Anterior cingulate cortex (tissue), 58 donors: Measurements from ENCODE around the gene GHR.
A peak's percentile ranks its signal among the peaks of the same experiment; 100 is the strongest.
"Not testable (repeated sequence)": the region's sequence is repeated elsewhere in the genome, so short reads cannot be mapped to it uniquely, and the experiment has no call there.

Experiments
- DNase-seq, 58 donors: peaks; one replicate each; lab custom pipeline; 2025; lab: John Stamatoyannopoulos, UW

Gene GHR

GRCh38 chr5:42636946-42637345 is 213.7 kb downstream of the GHR start:
- DNase-seq = no peak

GRCh38 chr5:42638972-42639371 is 215.7 kb downstream of the GHR start:
- DNase-seq = no peak

GRCh38 chr5:42640835-42641234 is 217.6 kb downstream of the GHR start:
- no peak for DNase-seq

DNA sequence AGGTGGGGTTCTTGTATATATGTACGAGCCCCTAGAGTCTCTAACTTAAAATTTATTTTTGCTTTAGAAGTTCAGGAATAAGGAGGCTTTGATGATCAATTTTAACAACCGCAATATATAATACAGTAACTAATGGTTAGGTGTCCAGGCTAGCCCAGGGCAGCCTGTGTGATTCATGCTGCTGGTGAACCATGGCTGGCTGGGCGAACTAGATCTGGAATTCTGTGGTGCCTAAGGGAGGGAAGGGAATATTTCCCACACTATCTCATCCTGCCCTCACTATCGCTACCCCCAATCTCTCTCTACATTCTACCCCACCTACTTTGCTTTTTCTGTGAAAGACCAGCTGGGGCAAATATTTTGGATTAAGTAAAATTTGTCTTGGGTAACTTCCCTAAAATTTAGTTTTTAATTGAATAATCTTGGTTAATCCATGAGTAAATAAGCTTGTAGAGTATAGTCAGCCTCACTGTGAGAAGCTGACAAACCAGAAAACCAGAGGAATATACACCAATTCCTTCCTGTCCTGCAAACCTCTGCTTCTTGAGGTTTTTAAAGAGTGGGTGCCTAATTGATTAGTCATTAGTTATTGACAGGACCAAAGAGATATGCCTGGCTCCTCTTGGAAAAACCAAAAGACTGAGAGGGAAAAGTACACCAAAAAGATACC is 218.2 kb downstream of the GHR start:
- DNase-seq = no peak

GRCh38 chr5:42642006-42642405 is 218.8 kb downstream of the GHR start:
- no peak for DNase-seq

DNA sequence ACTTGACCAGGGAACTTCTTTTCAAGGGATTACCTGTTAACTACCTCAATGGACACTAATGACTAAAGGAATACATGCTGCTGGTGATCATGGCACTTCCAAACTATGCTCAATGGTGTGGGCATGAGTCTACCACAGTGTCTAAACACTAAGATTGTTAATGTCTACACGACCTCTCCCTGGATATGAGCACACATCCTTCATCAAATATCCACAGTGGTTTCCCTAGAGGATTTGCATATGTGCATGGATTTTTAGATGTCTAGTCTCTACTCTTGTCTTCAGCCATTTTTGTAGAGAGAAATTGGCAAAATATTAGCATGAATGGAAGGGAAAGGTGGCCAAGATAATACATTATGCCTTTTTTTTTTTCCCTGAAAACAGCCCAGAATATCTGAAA is 220.1 kb downstream of the GHR start:
- DNase-seq = no peak

DNA sequence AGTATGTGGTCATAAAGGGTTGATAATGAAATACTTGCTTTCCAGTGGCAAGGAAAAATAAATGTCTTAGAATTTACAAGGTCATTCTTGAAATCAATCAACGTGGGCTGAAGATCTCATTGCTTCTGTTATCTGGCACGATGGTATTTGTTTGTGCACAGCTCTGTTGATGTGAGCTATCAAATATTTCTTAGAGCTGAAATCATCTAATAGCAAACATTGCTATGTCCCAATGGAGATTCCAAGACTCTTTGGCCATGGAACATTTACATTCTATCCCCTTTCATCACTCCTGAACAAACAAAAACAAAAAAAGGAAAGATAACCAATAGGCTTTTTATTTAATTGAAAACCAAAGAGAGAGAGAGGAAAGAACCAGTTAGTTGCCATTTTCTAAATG is 221.9 kb downstream of the GHR start:
- DNase-seq = no peak

DNA sequence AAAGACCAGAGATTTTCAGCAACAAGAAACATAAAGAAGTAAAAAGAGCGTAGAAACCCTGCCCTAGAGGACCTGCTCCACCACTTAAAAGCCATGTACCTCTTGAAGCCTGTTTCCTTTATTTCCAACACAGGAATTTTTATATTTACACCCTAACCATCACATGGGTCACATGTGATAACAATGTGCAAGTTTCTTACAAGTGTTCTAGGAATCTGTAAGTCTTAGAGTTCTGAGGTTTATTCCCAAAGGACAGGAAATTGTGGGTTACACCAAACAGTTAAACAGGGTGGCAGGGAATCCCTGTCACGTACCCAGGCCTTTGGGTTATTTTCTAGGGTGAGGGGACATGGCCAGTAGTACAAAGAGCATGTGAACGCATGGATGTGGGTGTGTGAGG is 224.8 kb downstream of the GHR start:
- DNase-seq = no peak

DNA sequence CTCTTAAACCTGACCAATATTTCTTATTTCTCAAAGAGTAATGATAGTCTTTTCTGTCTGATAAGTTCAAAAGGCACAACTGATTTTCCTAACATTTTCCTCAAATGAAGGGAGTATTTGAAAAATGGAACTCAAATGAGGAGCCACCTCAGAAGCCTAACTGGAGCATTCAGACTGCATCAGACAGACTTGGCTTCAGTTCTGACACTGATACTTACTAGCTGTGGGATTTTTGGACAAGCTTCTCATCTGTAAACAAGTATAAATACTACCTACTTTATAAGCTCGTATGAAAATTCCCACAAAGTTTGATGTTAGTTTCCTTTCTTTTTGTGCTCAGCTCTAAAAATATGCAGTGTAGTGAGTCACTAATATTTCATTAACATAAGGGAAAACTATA is 225.7 kb downstream of the GHR start:
- no peak for DNase-seq

DNA sequence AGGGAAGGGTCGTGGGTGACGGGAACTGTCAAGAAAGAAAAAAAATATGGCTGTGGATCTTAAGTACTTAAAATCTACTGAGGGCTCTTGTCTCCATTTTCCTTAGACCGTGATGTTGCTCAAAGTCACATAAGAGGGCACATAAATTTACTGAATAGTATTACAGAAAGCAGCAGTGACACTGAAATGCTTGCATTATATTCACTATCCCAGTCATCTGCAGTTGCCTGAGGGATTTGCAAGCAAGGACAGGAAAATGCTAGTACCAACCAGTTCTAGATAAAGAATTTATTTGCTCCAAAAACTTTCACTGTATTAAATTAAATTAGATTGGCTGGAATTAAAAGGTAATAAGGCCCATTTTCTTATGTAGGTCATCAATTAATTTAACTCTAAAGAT is 226.8 kb downstream of the GHR start:
- DNase-seq = no peak

DNA sequence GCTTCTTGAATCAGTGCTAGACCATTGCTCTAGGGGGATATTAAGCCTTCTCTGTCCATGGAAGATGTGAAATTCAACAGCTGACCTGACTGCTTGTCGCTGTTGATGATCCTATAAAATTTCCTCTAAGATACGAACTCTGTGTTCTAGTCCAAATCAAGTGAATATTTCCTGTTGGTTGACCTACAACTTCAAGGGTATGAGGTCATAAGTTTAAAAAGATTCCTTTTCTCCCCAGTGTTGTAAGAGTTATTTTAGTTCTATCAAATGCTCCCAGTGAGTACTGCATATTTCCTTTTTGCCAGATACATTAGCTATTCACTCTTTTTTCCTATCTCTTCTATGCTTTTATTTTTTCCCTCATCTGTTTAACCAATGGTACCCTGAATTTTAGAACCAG is 230.5 kb downstream of the GHR start:
- DNase-seq = no peak

GRCh38 chr5:42654645-42655044 is 231.4 kb downstream of the GHR start:
- no peak for DNase-seq

- DNase-seq = no peak
Observed at GRCh38 chr5:42655982-42656650, 232.9 kb downstream of the GHR start.

- DNase-seq = no peak
Observed at GRCh38 chr5:42656651-42657015, 233.4 kb downstream of the GHR start.

DNA sequence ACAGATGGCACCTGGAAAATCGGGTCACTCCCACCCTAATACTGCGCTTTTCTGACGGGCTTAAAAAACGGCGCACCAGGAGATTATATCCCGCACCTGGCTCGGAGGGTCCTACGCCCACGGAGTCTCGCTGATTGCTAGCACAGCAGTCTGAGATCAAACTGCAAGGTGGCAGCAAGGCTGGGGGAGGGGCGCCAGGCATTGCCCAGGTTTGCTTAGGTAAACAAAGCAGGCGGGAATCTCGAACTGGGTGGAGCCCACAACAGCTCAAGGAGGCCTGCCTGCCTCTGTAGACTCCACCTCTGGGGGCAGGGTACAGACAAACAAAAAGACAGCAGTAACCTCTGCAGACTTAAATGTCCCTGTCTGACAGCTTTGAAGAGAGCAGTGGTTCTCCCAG is 236.6 kb downstream of the GHR start:
- not testable (repeated sequence) for DNase-seq

GRCh38 chr5:42665857-42666256 is 242.6 kb downstream of the GHR start:
- no peak for DNase-seq

GRCh38 chr5:42666869-42667268 is 243.6 kb downstream of the GHR start:
- DNase-seq = peak in 1 of 58 donors; percentile 2

- DNase-seq = no peak
Observed at GRCh38 chr5:42668254-42668653, 245.0 kb downstream of the GHR start.

DNA sequence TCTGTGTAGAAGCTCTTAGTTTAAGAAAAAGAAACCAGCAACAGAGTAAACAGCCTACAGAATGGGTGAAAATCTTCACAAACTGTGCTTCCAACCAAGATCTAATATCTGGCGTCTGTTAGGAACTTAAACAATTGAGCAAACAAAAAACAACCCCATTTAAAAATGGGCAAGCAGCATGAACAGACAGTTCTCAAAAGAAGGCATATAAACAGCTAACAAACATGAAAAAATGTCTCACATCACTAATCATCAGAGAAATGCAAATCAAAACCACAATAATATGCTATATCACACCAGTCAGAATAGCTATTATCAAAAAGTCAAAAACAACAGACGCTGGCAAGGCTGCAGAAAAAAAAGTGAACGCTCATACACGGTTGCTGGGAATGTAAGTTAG is 249.7 kb downstream of the GHR start:
- DNase-seq = no peak

- no peak for DNase-seq
Observed at GRCh38 chr5:42675602-42676001, 252.4 kb downstream of the GHR start.

- no peak for DNase-seq
Observed at GRCh38 chr5:42676362-42676761, 253.1 kb downstream of the GHR start.

DNA sequence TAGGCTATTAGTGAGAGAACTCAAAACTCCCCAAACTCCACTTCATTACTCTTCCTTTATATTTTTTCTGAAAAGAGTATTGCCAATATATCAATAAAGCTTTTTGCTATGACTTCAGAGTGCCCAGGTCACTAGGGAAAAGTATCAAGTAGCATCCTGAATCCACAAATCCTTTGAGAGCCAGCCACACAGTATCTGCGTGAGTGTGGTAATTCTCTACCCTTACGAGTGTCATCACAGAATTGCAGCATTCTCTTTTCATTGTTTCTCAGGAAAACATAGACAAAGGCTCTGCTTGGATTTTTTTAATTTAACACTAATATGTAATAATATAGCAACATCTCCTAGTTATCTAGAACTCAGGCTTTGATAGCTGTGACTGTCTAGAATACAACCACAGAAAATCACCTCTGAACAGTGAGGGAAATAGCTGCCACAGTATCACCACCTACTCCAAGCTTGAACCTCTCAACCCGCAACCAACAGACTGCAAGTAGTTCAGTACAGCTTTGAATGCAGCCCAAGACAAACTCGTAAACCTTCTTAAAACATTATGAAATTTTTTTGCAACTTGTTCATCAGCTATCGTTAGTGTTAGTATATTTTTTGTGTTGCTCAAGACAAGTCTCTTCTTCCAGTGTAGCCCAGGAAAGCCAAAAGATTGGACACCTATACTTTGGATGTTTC is 254.1 kb downstream of the GHR start:
- DNase-seq = no peak
